Breast epithelium (tissue), 3 donors: ENCODE data around the gene ACADS.

Source experiments
- CTCF ChIP-seq, 3 donors: fragments of 450-650 bp; IDR thresholded peaks; one replicate each; pipeline ENCODE4 v1.5.1; 2016 to 2017; ENCODE audit warnings: antibody characterized with exemption in 3 of 3, mild to moderate bottlenecking in 3 of 3, moderate library complexity in 3 of 3
- POLR2AphosphoS5 ChIP-seq, 3 donors: sonication (generic); formaldehyde crosslinking; IDR thresholded peaks; one replicate each; pipeline ENCODE4 v1.6.1; 2017; ENCODE audit warnings: antibody characterized with exemption in 3 of 3

GRCh38 chr12:120722784-120723183, 2.8 kb upstream of the ACADS start:
- TF ChIP-seq CTCF (IDR thresholded peaks at IDR 0.05) (no peak), POLR2AphosphoS5 (IDR thresholded peaks at IDR 0.05) (no peak)
